A673 (cell line): ENCODE results near the gene ING5. TPM values are rescaled to one million over a fixed set of nuclear protein-coding genes. Genes with fewer than 3 reads are reported as not detected.

Experiments used
- BruUV-seq: library from RNA; stranded (reverse); fragments of 400-500 nt; replicated peaks from 2 replicates; lab custom pipeline; 2021; lab: Mats Ljungman, UMichigan
- CTCF ChIA-PET: fragments of 300-600 bp; sonication (Branson Sonifier 250); formaldehyde crosslinking; loops from one replicate; lab custom pipeline; 2022; ENCODE audit warnings: antibody characterized with exemption; lab: Charles Lee
- POLR2A ChIA-PET: fragments of 300-600 bp; sonication (Branson Sonifier 250); formaldehyde crosslinking; loops from one replicate; lab custom pipeline; 2022; ENCODE audit warnings: antibody characterized with exemption; ENCODE audit not compliant: low non-redundant PET; lab: Charles Lee
- DNase-seq: peaks from one replicate; pipeline ENCODE4 v3.0.0-alpha.2; 2015; ENCODE audit warnings: low spot score
- H3K27ac ChIP-seq: fragments of 200-600 bp; sonication (generic); 2 replicates; pipeline ENCODE4 v1.5.1; 2016; ENCODE audit warnings: mixed run types, low read depth, mild to moderate bottlenecking, mixed read lengths, antibody characterized with exemption, low read length; ENCODE audit not compliant: poor library complexity, severe bottlenecking
- H3K27me3 ChIP-seq: fragments of 200-600 bp; sonication (generic); replicated peaks from 2 replicates; pipeline ENCODE4 v1.6.1; 2017; ENCODE audit warnings: mixed run types, low read depth, mild to moderate bottlenecking, mixed read lengths, antibody characterized with exemption, low read length; ENCODE audit not compliant: insufficient read depth, poor library complexity
- H3K36me3 ChIP-seq: fragments of 200-600 bp; sonication (generic); 2 replicates; pipeline ENCODE4 v1.6.1; 2016; ENCODE audit warnings: mixed run types, mild to moderate bottlenecking, mixed read lengths, antibody characterized with exemption, low read length; ENCODE audit not compliant: insufficient read depth, poor library complexity, severe bottlenecking
- H3K4me1 ChIP-seq: fragments of 200-600 bp; sonication (generic); 2 replicates; pipeline ENCODE4 v1.6.1; 2017; ENCODE audit warnings: mixed run types, mild to moderate bottlenecking, mixed read lengths, antibody characterized with exemption, low read length; ENCODE audit not compliant: insufficient read depth, poor library complexity, severe bottlenecking
- H3K4me3 ChIP-seq: fragments of 200-600 bp; sonication (generic); 2 replicates; pipeline ENCODE4 v1.5.1; 2016; ENCODE audit warnings: low read depth, mixed run types, mild to moderate bottlenecking, mixed read lengths, low read length; ENCODE audit not compliant: poor library complexity, severe bottlenecking
- H3K9me3 ChIP-seq: fragments of 200-600 bp; sonication (generic); 2 replicates; pipeline ENCODE4 v1.6.1; 2016; ENCODE audit warnings: mixed run types, low read depth, mild to moderate bottlenecking, mixed read lengths, antibody characterized with exemption, low read length; ENCODE audit not compliant: poor library complexity, severe bottlenecking
- CTCF ChIP-seq: fragments of 300-800, 200-600 bp; sonication (generic); conservative IDR thresholded peaks from 2 replicates; pipeline ENCODE4 v1.5.1; 2017; ENCODE audit warnings: low read depth, mild to moderate bottlenecking, antibody characterized with exemption, low read length, moderate library complexity, mixed read lengths
- EZH2 ChIP-seq: fragments of 200-600 bp; sonication (generic); IDR thresholded peaks from 2 replicates; pipeline ENCODE4 v1.6.1; 2017; ENCODE audit warnings: borderline replicate concordance, low read depth, mild to moderate bottlenecking, mixed read lengths, antibody characterized with exemption, low read length; ENCODE audit not compliant: poor library complexity, severe bottlenecking
- intact Hi-C: fragments of 100-400 bp; cut with micrococcal nuclease; formaldehyde crosslinking; loops from one replicate; pipeline ENCODE4 v1.10.0; 2022; ENCODE audit not compliant: unreplicated experiment
- total RNA-seq: library from RNA; stranded (reverse); gene quantifications from 2 replicates; pipeline ENCODE4 v1.2.3, GENCODE V29; 2021

ING5 gene
- total RNA-seq, 1 experiment from 2014 or later, result 70.3 TPM

- Histone ChIP-seq H3K27ac (no peak overlapping the region), H3K27me3 (no peaks in the 10 kb centered on the region), H3K4me1 (peaks cover 11% of the 10 kb centered on the region), H3K9me3 (no peaks in the 10 kb centered on the region), H3K36me3 (peaks cover 54% of the 10 kb centered on the region), H3K4me3 (no peak overlapping the region)
- BruUV-seq, result no TSS peak
- ChIA-PET CTCF (no interaction called here), POLR2A (interaction anchor here (0.6 kb wide), 1 partner anchor 398 kb away, joined by 3 read pairs; no protein-coding TSS in a partner anchor)
- DNase-seq, result no peak
- no peak for TF ChIP-seq CTCF
- TF ChIP-seq EZH2, result no peak
- intact Hi-C loops, result no loop called here
Measured at GRCh38 chr2:241689306-241689705, 12.5 kb upstream of the ING5 start.

DNA sequence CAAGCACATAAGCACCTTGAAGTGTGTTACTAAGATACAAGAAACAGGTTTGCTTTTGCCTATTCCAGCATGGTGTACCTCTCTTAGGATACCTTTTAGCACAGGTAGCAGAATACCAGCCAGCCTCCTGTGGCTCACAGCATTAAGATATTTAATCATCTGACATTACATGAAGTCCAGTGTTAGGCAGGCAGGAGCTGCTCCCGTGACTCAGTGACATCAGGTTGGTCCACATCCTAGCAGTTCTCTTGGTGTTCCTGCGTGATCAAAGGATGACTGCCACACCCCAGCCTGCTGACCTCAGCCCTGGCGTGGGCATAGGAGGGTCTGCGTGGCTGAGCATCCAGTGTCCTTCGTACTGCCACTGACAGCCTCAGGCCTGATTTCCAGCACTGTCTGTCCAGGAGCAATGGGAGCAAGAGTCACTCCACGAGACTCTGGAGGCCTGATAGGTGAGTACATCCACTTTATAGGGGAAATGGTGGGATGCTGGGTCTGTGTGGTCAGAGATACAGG lies 11.6 kb upstream of the ING5 start:
- POLR2A ChIA-PET, result no interaction called here

DNA sequence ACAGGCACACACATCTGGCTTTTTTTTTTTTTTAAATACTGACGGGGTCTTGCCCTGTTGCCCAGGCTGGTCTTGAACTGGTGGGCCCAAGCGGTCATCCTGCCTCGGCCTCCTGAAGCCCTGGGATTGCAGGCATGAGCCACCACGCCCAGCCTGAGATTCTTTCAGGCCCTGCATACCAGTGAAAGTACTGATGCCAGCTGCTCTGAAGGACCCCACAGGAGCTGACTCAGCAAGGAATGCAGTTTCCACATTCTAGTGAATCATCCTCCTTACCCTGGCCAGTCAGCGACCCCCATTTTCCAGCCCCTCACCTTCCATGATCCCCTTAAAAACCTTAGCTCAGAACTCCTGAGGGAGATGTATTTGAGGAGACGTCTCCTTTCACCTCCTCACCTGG lies 9.4 kb upstream of the ING5 start:
- Histone ChIP-seq H3K9me3 (no peaks in the 10 kb centered on the region), H3K27ac (no peak overlapping the region), H3K36me3 (peaks cover 56% of the 10 kb centered on the region), H3K4me1 (peaks cover 6% of the 10 kb centered on the region), H3K4me3 (no peak overlapping the region), H3K27me3 (no peaks in the 10 kb centered on the region)
- TF ChIP-seq EZH2 (no peak), CTCF (no peak)
- CTCF ChIA-PET, result no interaction called here
- POLR2A ChIA-PET, result no interaction called here
- BruUV-seq, result no TSS peak
- no peak for DNase-seq
- intact Hi-C loops, result no loop called here

More for the DNA sequence above, 11.6 kb upstream of the ING5 start:
- Histone ChIP-seq H3K9me3 (no peaks in the 10 kb centered on the region), H3K36me3 (peaks cover 53% of the 10 kb centered on the region), H3K4me1 (peaks cover 11% of the 10 kb centered on the region), H3K27ac (no peak overlapping the region), H3K4me3 (no peak overlapping the region), H3K27me3 (no peaks in the 10 kb centered on the region)
- CTCF ChIA-PET, result no interaction called here
- DNase-seq, result no peak
- no TSS peak for BruUV-seq
- TF ChIP-seq EZH2, result no peak
- intact Hi-C loops, result no loop called here

DNA sequence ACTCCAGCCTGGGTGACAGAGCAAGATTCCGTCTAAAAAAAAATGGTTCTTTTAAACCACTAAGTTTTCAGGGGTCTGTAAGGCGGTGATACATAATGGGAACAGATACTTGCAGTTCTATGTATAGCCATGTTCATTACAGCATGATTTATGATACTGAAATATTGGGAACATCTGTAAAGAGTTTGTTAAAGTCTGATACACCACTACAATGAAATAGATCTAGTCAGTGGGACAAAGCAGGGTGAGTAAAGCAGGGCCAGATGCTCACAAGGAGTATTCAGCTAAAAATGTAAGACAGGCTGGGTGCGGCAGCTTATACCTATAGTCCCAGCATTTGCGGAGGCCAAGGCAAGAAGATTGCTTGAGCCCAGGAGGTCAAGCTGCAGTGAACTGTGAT lies 6.2 kb upstream of the ING5 start:
- Histone ChIP-seq H3K4me3 (no peak overlapping the region), H3K4me1 (peaks cover 6% of the 10 kb centered on the region), H3K9me3 (no peaks in the 10 kb centered on the region), H3K27ac (no peak overlapping the region), H3K36me3 (peaks cover 42% of the 10 kb centered on the region), H3K27me3 (no peaks in the 10 kb centered on the region)
- TF ChIP-seq CTCF, result no peak
- TF ChIP-seq EZH2, result no peak
- no TSS peak for BruUV-seq
- CTCF ChIA-PET, result no interaction called here
- POLR2A ChIA-PET, result no interaction called here
- no peak for DNase-seq
- intact Hi-C loops, result no loop called here
